ENCODE data around the gene CHMP1B.
A peak's percentile ranks its signal among the peaks of the same experiment; 100 is the strongest.

CHMP1B gene

DNA sequence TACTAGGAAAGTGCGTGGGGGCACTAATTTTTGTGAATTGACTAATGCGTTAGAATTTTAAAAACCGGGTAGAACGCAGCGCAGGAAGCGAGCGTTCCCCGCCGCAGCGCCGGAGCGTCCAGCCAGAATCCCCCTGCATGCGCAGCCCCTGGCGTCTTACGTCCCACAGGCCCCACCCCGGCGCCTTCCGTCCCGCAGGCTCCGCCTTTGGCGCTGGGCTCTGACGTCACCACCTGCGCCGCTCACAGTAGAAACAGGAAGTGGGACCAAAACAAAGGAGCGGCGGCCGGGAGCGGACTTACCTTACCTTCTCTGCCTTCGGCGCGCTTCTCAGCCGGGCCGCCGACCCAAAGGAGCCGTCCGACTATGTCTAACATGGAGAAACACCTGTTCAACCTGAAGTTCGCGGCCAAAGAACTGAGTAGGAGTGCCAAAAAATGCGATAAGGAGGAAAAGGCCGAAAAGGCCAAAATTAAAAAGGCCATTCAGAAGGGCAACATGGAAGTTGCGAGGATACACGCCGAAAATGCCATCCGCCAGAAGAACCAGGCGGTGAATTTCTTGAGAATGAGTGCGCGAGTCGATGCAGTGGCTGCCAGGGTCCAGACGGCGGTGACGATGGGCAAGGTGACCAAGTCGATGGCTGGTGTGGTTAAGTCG is at the start of gene CHMP1B:
TSS of gene CHMP1B (plus strand) at position 268 of the 660 bp plus-strand sequence. CDS start at position 367, 99 bp downstream.
- ChIA-PET CTCF (no interaction called here), POLR2A (no interaction called here)
- no peak for TF ChIP-seq CTCF (IDR thresholded peaks at IDR 0.05; ENCODE audit: control extremely low read depth, extremely low read depth, low read depth, missing control alignments)
- peak; percentile 97 for DNase-seq (ENCODE audit: extremely low spot score)

DNA sequence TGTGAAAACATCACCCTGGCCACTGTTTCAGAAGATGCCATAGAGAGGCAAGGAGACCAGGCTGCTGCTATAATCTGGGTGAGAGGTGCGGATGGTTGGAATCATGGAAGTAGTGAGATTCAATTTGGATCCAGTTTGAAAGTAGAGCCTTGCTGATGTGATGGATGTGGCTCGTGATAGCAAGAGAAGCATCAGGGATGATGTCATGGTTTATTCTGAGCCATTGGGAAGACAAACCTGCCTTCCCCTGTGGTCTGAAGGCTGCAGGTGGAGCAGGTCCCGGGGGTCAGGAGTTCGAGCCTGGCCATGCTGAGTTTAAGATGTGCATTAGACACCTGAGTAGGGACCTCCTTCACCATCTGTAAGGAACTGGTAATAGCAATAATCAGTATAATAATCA is 49.6 kb upstream of the CHMP1B start:
- ChIA-PET CTCF (no interaction called here), POLR2A (no interaction called here)
- DNase-seq (ENCODE audit: extremely low spot score) = no peak
- no peak for TF ChIP-seq CTCF (IDR thresholded peaks at IDR 0.05; ENCODE audit: control extremely low read depth, extremely low read depth, low read depth, missing control alignments)

GRCh38 chr18:11802158-11802557 is 49.1 kb upstream of the CHMP1B start:
- DNase-seq (ENCODE audit: extremely low spot score) = no peak
- no peak for TF ChIP-seq CTCF (IDR thresholded peaks at IDR 0.05; ENCODE audit: control extremely low read depth, extremely low read depth, low read depth, missing control alignments)
- CTCF ChIA-PET = interaction anchor here (0.7 kb wide), 1 partner anchor 30 kb away, joined by 3 read pairs; no protein-coding TSS in a partner anchor
- POLR2A ChIA-PET = no interaction called here

DNA sequence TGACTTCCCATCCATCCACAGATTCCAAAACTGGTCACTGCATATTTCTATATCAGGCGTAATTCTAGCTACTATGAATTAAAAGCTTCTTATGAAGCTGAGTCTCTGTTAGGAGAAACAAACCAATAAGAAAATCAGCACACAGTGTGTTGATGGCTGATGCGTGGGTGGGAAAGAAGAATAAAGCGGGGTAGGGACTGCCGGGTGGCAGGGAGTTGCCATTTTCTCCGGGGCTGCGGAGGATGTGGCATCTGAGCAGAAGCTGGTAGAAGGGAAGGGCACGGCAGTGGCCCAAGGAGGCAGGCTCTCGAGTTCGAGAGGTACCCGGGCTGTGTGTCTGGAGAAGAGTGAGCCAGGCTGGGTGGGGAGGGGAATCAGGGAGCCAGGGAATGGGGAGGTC is 48.6 kb upstream of the CHMP1B start:
- no peak for TF ChIP-seq CTCF (IDR thresholded peaks at IDR 0.05; ENCODE audit: control extremely low read depth, extremely low read depth, low read depth, missing control alignments)
- POLR2A ChIA-PET = no interaction called here
- no peak for DNase-seq (ENCODE audit: extremely low spot score)
- CTCF ChIA-PET = interaction anchor here (0.7 kb wide), 1 partner anchor 29 kb away, joined by 3 read pairs; no protein-coding TSS in a partner anchor

DNA sequence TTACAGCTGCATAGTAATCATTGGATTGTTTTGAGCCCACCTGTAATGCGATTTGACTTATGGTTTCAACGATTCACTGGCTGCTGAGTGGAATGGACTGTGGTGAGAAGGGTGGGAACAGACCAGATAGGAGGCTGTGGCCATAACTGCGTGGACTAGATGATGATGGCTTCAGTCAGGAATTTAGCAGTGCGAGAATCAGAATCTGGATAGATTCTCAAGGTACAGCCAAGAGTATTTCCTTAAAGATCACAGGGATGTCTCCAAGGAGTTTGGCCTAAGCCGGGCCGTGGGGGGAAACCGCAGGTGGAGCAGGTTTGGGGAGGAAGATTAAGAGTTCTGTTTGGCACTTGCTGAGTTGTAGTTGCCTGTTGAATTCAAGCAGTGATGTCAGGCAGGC is 44.0 kb upstream of the CHMP1B start:
- CTCF ChIA-PET = no interaction called here
- no peak for DNase-seq (ENCODE audit: extremely low spot score)
- POLR2A ChIA-PET = no interaction called here
- TF ChIP-seq CTCF (IDR thresholded peaks at IDR 0.05; ENCODE audit: control extremely low read depth, extremely low read depth, low read depth, missing control alignments) = no peak

- ChIA-PET CTCF (no interaction called here), POLR2A (no interaction called here)
- DNase-seq (ENCODE audit: extremely low spot score) = no peak
- TF ChIP-seq CTCF (IDR thresholded peaks at IDR 0.05; ENCODE audit: control extremely low read depth, extremely low read depth, low read depth, missing control alignments) = no peak
These were observed 43.0 kb upstream of the CHMP1B start for GRCh38 chr18:11808001-11808855.
